Ramos (cell line): ENCODE data around the gene TFF2.

Experiments
- in situ Hi-C: fragments of 300-500 bp; cut with MboI; formaldehyde crosslinking; loops from one replicate; pipeline ENCODE4 v1.14.3; 2022; ENCODE audit warnings: low sequenced_read_pairs; ENCODE audit not compliant: unreplicated experiment

TFF2 gene

DNA sequence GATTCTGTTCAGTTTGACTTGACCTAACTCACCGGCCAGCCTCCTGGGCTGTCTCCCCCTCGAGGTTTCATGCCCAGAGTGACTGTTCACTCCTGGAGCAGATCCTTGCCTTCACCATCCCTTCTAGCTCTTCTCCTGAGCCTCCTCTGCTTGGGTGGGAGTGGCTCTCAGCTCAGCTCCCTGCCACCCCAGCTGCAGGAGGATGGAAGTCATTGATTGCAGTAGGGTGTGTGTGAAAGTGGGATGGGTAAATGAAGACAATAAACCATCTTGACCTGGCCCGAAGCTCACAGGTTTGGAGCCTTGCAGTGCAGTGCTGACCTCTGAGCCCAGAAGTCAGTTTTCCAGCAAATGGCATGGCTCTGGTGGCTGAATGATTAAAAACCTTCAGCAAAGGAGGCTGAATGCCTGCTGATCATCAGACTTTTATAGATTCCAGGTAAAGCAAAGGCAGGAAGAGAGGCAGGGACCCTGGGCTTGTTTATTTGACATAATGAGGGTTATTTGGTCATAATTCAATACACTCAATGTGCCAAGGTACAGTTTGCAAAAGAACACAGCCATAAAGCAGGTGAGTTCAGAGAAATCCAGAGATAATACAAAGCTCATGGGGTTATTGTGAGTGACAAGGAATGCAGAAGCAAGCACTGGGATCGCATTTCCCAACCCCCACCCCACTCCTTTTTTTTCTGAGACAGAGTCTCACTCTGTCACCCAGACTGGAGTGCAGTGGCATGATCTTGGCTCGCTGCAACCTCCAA lies 18.1 kb downstream of the TFF2 start:
- in situ Hi-C loops = no loop called here

DNA sequence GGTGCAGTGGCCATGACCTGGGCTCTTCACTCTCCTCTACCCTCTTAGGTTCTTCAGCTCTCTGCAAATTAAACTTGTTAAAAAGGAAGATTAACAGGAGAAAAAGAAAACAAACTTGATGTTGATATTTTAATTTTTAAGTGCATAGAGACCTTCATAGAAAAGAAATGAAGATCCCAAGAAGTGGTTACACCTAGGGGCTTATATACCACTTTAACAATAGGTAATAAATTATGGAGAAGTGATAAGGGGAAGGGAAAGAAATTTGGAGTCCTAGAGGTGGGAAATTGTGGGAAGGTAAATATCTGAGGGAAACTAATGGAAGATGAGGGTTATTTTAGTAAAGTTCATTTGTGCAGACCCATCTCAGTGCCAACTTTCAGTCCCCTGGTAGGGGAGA lies 19.1 kb downstream of the TFF2 start:
- in situ Hi-C loops = no loop called here

DNA sequence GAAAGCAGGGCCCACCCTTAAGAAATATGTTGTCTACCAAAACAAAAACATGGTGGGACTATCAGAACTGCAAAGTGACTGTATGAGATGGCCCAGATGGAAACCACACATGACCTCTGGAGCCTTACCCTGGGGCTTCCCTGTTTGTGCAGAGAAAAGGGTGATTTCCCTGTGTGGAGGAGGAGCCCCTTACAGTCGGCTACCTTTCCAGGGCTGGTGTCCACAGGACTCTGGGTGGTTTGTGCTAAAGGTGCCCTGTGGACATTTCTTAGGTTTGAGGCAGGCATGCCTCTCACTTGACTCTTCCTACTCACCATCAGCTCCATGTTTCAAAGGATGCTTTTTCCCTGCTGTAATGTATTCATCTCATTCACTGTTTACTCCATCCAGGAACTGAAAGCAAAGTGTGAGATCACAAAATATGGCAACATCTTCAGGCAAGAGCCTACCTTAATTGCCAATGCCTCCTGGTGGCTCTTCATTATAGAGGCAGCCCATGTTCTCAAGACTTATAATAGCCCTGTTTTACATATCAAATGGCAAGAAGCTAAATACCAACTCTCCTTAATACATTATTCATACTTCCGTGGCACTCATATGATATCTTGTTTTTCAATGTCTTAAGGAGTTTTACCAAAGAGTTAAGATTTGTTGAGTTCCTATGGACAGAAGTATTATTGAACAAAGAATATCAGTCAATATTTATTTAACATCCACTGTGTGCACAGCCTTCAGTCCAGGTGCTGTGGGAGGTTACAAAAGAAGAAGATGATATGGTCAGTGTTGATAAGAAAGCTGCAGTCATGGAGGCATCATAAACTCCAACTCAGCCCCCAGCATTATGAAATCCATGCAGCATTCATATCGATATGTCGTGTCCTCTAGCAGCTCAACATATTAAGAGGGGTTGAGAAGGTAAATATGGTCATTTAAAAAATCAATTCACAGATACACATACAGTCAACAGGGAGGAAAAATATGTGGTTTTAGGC lies 20.1 kb downstream of the TFF2 start:
- in situ Hi-C loops = no loop called here

- in situ Hi-C loops = loop anchor here (25.0 kb wide), 1 partner anchor 512 kb away; no protein-coding TSS in a partner anchor
These were observed 25.9 kb downstream of the TFF2 start for GRCh38 chr21:42324896-42325295.

DNA sequence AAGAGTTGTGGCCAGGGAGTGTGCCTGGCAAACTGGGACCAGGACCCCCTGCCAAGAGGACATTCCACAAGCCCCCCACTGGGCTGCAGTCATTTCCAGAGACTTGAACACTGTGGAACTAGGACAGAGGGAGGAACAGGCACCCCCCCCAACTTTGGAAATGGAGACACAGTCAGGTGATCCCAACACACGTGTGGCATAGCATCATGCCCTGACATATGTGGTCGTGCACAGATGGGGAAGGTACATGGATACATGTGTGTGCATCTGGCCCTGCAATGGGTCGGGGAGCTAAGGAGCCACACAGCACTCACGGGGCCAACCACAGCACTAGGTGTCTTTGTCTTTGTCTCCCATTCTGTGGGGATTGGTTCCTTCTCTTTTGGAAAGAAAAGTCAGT lies 28.9 kb downstream of the TFF2 start:
- in situ Hi-C loops = loop anchor here (25.0 kb wide), 1 partner anchor 515 kb away; no protein-coding TSS in a partner anchor

- in situ Hi-C loops = loop anchor here (25.0 kb wide), 1 partner anchor 516 kb away; no protein-coding TSS in a partner anchor
These were observed 29.6 kb downstream of the TFF2 start for GRCh38 chr21:42321231-42321630.

DNA sequence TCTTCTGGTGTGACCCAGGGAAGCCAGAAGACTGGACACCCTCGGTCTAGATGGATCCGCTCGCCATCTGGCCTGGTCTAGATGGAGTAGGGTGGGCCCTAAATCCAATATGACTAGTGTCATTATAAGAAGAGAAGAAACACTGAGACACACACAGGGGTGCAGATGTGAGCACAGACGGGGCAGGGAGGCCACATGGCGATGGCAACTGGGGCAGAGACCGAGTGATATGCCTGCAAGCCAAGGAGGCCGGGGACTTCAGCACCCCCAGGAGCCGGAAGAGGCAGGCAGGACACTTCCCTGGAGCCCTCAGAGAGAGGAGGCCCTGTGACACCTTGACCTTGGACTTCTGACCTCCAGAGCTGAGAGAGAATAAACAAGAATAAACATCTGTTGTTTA lies 30.0 kb downstream of the TFF2 start:
- in situ Hi-C loops = loop anchor here (25.0 kb wide), 1 partner anchor 517 kb away; no protein-coding TSS in a partner anchor

DNA sequence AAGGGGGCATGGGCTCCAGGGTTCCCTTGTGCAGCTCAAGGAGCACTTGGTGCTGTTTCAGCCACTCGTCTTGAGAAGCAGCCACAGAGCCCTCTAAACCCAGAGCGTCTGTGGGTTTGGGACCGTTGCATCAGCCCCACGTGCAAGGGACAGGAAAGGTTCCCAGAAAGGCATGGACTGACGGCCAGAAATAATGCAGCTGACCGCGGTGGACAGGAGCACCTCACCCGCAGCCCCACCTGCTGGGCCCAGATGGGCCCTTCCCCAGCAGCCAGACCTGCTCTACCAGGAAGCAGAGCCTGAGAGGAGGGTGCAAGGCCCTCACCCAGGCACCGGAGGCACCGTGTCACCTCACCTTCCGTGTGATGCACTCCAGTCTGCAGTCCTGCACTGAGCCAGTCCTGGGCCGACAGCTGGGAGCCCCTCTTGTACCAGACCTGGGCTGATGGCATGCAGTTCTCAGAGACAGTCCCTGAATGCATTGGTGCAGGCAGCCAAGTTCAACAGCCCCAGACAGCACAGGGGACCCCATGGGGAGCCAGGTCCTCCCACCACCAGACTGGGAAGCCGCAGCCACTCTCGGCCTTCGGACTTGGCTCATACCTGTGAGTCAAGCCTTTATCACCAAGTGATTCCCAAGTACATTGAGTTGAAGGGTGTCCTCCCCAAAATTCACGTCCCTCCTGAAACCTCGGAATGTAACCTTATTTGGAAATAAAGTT lies 30.8 kb downstream of the TFF2 start:
- in situ Hi-C loops = loop anchor here (10.0 to 25.0 kb wide), 4 partner anchors 65 to 517 kb away; no protein-coding TSS in a partner anchor

- in situ Hi-C loops = loop anchor here (10.0 to 25.0 kb wide), 4 partner anchors 65 to 518 kb away; no protein-coding TSS in a partner anchor
These were observed 31.4 kb downstream of the TFF2 start for GRCh38 chr21:42319376-42319775.

GRCh38 chr21:42317826-42318746 lies 32.7 kb downstream of the TFF2 start:
- in situ Hi-C loops = loop anchor here (10.0 to 25.0 kb wide), 4 partner anchors 67 to 519 kb away; no protein-coding TSS in a partner anchor

DNA sequence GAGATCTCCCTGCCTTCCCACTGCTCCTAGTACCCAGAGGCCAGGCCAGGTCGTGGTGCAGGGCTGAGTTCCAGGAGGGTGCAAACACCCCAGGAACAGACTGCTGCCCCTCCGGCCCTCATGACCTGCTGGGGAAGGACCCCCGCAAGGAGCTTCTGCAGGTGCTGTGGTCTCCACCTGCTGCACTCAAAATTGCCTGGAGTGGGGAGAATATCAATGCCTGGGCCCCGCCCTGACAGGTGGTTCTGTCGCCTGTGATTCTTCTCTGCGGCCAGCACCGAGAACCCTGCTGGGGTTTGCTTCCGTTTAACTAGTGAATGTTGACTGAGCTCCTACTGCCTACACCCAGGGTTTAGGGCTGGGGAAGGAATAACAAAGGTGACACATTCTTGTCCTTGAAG lies 33.5 kb downstream of the TFF2 start:
- in situ Hi-C loops = loop anchor here (10.0 to 25.0 kb wide), 4 partner anchors 67 to 520 kb away; no protein-coding TSS in a partner anchor

GRCh38 chr21:42316891-42317290 lies 33.9 kb downstream of the TFF2 start:
- in situ Hi-C loops = loop anchor here (10.0 to 25.0 kb wide), 4 partner anchors 68 to 520 kb away; no protein-coding TSS in a partner anchor

DNA sequence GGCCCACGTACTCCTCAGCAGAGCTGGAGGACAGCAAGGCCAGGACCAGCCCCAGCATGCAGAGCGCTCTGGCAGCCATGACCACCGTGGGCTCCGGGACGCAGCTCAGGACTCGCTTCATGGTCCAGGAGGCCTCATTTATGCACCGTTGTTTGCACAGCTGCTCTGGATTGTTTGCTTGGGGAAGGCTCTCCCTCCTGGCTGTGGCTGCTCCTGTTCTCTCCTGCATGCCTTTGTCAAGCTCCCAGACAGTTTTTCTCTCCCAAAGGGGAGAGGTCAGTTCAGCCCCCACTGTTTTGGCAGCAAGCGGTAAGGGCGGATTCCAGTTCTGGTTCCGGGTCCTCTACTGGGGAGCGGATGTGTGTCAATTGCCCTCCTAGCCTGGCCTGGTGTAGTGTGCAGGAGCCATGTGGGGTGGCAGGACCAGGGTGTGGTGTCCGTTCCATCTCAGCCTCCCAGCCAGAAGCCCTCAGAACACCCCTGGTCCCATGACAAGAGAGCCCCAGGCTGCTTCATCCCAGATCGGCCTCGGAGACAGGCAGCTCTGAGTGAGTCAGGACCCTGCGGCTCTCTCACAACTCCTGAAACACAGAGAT lies 35.4 kb downstream of the TFF2 start, which contains the start of gene TFF3:
TSS of gene TFF3 (minus strand) at position 114 of the 596 bp plus-strand sequence. CDS start at position 79, 35 bp downstream.
- in situ Hi-C loops = loop anchor here (10.0 to 25.0 kb wide), 4 partner anchors 69 to 522 kb away; no protein-coding TSS in a partner anchor

GRCh38 chr21:42314616-42315295 lies 36.0 kb downstream of the TFF2 start:
- in situ Hi-C loops = loop anchor here (10.0 to 25.0 kb wide), 4 partner anchors 70 to 523 kb away; no protein-coding TSS in a partner anchor

DNA sequence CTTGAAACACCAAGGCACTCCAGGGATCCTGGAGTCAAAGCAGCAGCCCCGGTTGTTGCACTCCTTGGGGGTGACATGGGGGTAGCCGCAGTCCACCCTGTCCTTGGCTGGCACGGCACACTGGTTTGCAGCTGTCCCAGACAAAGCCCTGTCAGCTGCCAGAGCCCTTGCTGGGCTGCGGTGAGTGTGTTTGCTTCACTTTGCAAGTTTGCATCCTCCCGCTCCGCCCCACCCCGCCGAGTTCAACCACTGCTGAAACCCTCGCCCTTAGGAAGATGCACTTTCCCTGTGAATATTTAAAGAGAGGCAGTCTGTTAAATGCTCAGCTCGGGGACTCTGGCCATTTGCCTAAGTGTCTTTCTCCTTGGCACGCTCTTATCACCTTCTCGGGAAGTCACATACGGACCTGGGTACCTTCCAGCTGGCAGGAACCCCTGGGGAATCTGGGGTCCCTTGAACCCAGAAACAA lies 37.3 kb downstream of the TFF2 start:
- in situ Hi-C loops = loop anchor here (10.0 to 25.0 kb wide), 4 partner anchors 71 to 524 kb away; no protein-coding TSS in a partner anchor

DNA sequence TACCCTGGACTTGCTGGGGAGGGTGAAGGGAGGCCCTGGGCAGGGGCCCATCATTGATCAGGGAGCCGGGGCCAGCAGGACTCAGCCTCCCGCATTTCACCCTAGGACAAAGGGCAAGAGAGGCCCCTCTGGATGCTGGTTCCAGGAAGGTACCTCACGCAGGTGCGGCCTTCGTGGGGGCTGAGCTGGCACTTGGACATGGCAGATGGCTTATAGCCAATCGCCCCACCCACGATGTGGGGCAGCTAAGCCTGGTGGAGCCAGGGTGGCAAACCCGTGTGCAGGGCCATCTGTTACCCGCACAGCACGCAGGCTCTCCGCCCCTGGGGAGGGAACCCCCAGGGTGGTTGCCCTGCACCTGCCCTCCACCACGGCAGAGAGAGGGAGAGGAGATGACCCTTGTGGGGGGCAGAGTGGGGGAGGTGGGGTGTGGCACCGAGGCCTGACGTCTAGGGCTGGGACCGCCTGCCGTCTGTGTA lies 38.1 kb downstream of the TFF2 start:
- in situ Hi-C loops = loop anchor here (10.0 to 25.0 kb wide), 4 partner anchors 72 to 525 kb away; no protein-coding TSS in a partner anchor
